HCT116 (cell line): Measurements from ENCODE around the gene PPP1R14B. TPM values are rescaled to one million over a fixed set of nuclear protein-coding genes. Genes with fewer than 3 reads are reported as not detected.

ENCODE experiments used
- ATAC-seq: fragments of 200-7000 bp; cut with Tn5 transposase; 2 replicates; pipeline ENCODE4 v1.9.1; 2020; ENCODE audit warnings: mild to moderate bottlenecking, moderate library complexity
- BruUV-seq: library from RNA; stranded (reverse); fragments of 400-500 nt; replicated peaks from 2 replicates; lab custom pipeline; 2021; lab: Mats Ljungman, UMichigan
- CTCF ChIA-PET: fragments of 300-600 bp; sonication (Branson Sonifier 250); formaldehyde crosslinking; loops from one replicate; lab custom pipeline; 2021; ENCODE audit warnings: antibody characterized with exemption; lab: Charles Lee
- POLR2A ChIA-PET: fragments of 300-600, 350-600 bp; sonication (Branson Sonifier 250); formaldehyde crosslinking; loops from one replicate; lab custom pipeline; 2021; ENCODE audit warnings: antibody characterized with exemption; lab: Charles Lee
- RAD21 ChIA-PET, 2 experiments: fragments of 300-600 bp; sonication (Branson Sonifier 250); formaldehyde crosslinking; loops; one replicate each; lab custom pipeline; 2023; ENCODE audit warnings: low total read pairs in 2 of 2; ENCODE audit not compliant: uncharacterized antibody in 2 of 2, unreplicated experiment in 2 of 2, low non-redundant PET in 1 of 2; lab: Charles Lee
- DNase-seq: peaks from one replicate; pipeline ENCODE4 v3.0.0-alpha.2; 2010; ENCODE audit warnings: low read depth, low spot score
- H2AFZ ChIP-seq: fragments of 200-600 bp; shearing (Covaris generic), sonication (generic); 2 replicates; pipeline ENCODE4 v1.6.1; 2017; ENCODE audit warnings: low read depth, mixed run types, mixed read lengths, antibody characterized with exemption, low read length; ENCODE audit not compliant: poor library complexity, severe bottlenecking
- H3K27ac ChIP-seq: 2 replicates; pipeline ENCODE4 v1.5.1; 2012; ENCODE audit warnings: low read depth, low read length
- H3K27me3 ChIP-seq: fragments of 200-600 bp; sonication (generic); 2 replicates; pipeline ENCODE4 v1.6.1; 2016; ENCODE audit warnings: mixed run types, low read length, mixed read lengths; ENCODE audit not compliant: insufficient read depth
- H3K36me3 ChIP-seq, 2 experiments: fragments of 200-500 bp in 1 of 2; fragments of 200-600 bp in 1 of 2; sonication (Bioruptor generic) in 1 of 2; sonication (generic) in 1 of 2; 2 replicates each; pipeline versions ENCODE4 v1.5.1 to v1.6.1; 2014 to 2016; ENCODE audit warnings: low read length in 2 of 2, inconsistent platforms in 1 of 2, mixed read lengths in 1 of 2, mixed run types in 1 of 2; ENCODE audit not compliant: insufficient read depth in 2 of 2, control insufficient read depth in 1 of 2
- H3K4me1 ChIP-seq, 2 experiments: fragments of 200-600 bp in 1 of 2; sonication (generic) in 1 of 2; 2 replicates each; pipeline versions ENCODE4 v1.5.1 to v1.6.1; 2012 to 2017; ENCODE audit warnings: low read length in 2 of 2, inconsistent platforms in 1 of 2, mild to moderate bottlenecking in 1 of 2, mixed read lengths in 1 of 2, mixed run types in 1 of 2, moderate library complexity in 1 of 2; ENCODE audit not compliant: insufficient read depth in 2 of 2, control insufficient read depth in 1 of 2
- H3K4me2 ChIP-seq: fragments of 200-600 bp; sonication (generic); 2 replicates; pipeline ENCODE4 v1.6.1; 2017; ENCODE audit warnings: mixed run types, low read length, mixed read lengths
- H3K4me3 ChIP-seq, 2 experiments: fragments of 200-600 bp in 1 of 2; sonication (generic) in 1 of 2; replicated peaks in 1 of 2; 2 replicates each; pipeline ENCODE4 v1.5.1; 2011 to 2016; ENCODE audit warnings: low read length in 2 of 2, control low read depth in 1 of 2, low read depth in 1 of 2, mild to moderate bottlenecking in 1 of 2, mixed read lengths in 1 of 2, mixed run types in 1 of 2
- H3K79me2 ChIP-seq: fragments of 200-600 bp; sonication (generic); 2 replicates; pipeline ENCODE4 v1.6.1; 2017; ENCODE audit warnings: mild to moderate bottlenecking, mixed run types, low read length, moderate library complexity, mixed read lengths; ENCODE audit not compliant: insufficient read depth
- H3K9ac ChIP-seq: fragments of 200-600 bp; sonication (generic); 2 replicates; pipeline ENCODE4 v1.6.1; 2016; ENCODE audit warnings: low read length, mixed read lengths
- H3K9me2 ChIP-seq: fragments of 200-600 bp; sonication (generic), shearing (Covaris generic); 2 replicates; pipeline ENCODE4 v1.6.1; 2017; ENCODE audit warnings: mixed run types, mild to moderate bottlenecking, moderate library complexity; ENCODE audit not compliant: insufficient read depth
- H3K9me3 ChIP-seq, 2 experiments: fragments of 200-500 bp in 1 of 2; fragments of 200-600 bp in 1 of 2; sonication (Bioruptor generic) in 1 of 2; sonication (generic) in 1 of 2; 2 replicates each; pipeline ENCODE4 v1.6.1; 2014 to 2017; ENCODE audit warnings: low read length in 2 of 2, mixed read lengths in 2 of 2, inconsistent platforms in 1 of 2, low read depth in 1 of 2, mild to moderate bottlenecking in 1 of 2, mixed run types in 1 of 2, moderate library complexity in 1 of 2; ENCODE audit not compliant: control insufficient read depth in 1 of 2, insufficient read depth in 1 of 2
- H4K20me1 ChIP-seq: fragments of 200-600 bp; sonication (generic), shearing (Covaris generic); 2 replicates; pipeline ENCODE4 v1.6.1; 2017; ENCODE audit warnings: mixed run types, mild to moderate bottlenecking, moderate library complexity; ENCODE audit not compliant: insufficient read depth
- CBX3 ChIP-seq: IDR thresholded peaks from 2 replicates; pipeline ENCODE4 v1.6.1; 2012; ENCODE audit warnings: low read depth
- POLR2A ChIP-seq: IDR thresholded peaks from 2 replicates; pipeline ENCODE4 v1.7.0; 2011; ENCODE audit warnings: borderline replicate concordance; ENCODE audit not compliant: insufficient read depth, insufficient read length; ENCODE audit errors: extremely low read depth
- RAD21 ChIP-seq: IDR thresholded peaks from 2 replicates; pipeline ENCODE4 v1.6.1; 2012; ENCODE audit warnings: low read depth, mild to moderate bottlenecking
- SIN3A ChIP-seq: IDR thresholded peaks from 2 replicates; pipeline ENCODE4 v1.6.1; 2012; ENCODE audit warnings: low read depth
- SRF ChIP-seq: IDR thresholded peaks from 2 replicates; pipeline ENCODE4 v1.6.1; 2012; ENCODE audit warnings: low read depth
- ZNF274 ChIP-seq: fragments of 200-500 bp; sonication (Bioruptor generic); IDR thresholded peaks from 2 replicates; pipeline ENCODE4 v1.6.1; 2014; ENCODE audit warnings: mild to moderate bottlenecking, low read depth, low read length, inconsistent platforms
- intact Hi-C: fragments of 100-400 bp; cut with micrococcal nuclease; formaldehyde crosslinking; loops from 2 replicates; pipeline ENCODE4 v1.10.0; 2022
- total RNA-seq: library from RNA; stranded (reverse); gene quantifications from one replicate; pipeline ENCODE4 v1.2.1, GENCODE V29; 2021; ENCODE audit not compliant: unreplicated experiment
- TF ChIP-seq, protein P1 (sequence below), 3 experiments: fragments of 200-600 bp in 1 of 3; sonication (generic) in 1 of 3; IDR thresholded peaks in 2 of 3; conservative IDR thresholded peaks in 1 of 3; 2 replicates each; pipeline ENCODE4 v1.5.1; 2012 to 2017; ENCODE audit warnings: low read depth in 2 of 3, low read length in 2 of 3, antibody characterized with exemption in 1 of 3, borderline replicate concordance in 1 of 3, control low read depth in 1 of 3, mild to moderate bottlenecking in 1 of 3, mixed read lengths in 1 of 3, mixed run types in 1 of 3, moderate library complexity in 1 of 3; ENCODE audit not compliant: insufficient read depth in 1 of 3
- TF ChIP-seq, protein P2 (sequence below): IDR thresholded peaks from 2 replicates; pipeline ENCODE4 v1.6.1; 2012; ENCODE audit warnings: low read depth

PPP1R14B gene
- total RNA-seq, 1 experiment from 2014 or later: 332 TPM

DNA sequence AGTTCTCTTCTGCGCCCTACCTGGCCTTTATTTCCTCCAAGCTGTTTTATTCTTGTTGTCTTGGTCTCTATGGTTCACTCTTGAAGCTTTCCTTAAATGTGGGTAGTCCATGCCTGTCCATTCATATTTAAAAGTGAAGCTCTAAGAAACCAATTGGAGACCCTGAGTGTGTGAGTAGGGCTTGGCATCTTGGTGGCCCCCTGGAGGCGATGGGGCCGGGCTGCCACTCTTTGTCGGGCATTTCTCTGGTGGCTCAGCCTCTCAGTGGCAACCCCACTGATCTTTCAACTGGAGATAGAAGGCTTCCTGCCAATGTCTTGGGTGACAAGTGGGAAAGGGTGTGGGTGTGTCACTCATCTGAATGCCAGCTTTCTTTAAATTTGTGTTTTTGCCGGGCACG is 29.9 kb downstream of the PPP1R14B start:
- Histone ChIP-seq H3K4me1 (no peaks in the 10 kb centered on the region), H2AFZ (no peak overlapping the region), H3K79me2 (no peaks in the 10 kb centered on the region), H3K4me2 (no peak overlapping the region), H3K27me3 (no peaks in the 10 kb centered on the region), H3K36me3 (0 out of 4 replicates have a peak, but pooled peaks cover 0 to 2% of the 10 kb centered on the region in 2 experiments), H3K27ac (no peak overlapping the region), H3K9me2 (no peaks in the 10 kb centered on the region), H4K20me1 (no peaks in the 10 kb centered on the region), H3K4me3 (no peak overlapping the region), H3K9me3 (no peaks in the 10 kb centered on the region), H3K9ac (no peak overlapping the region)
- CTCF ChIA-PET: interaction anchor here (0.7 to 1.7 kb wide), 2 partner anchors 12 to 15 kb away, joined by 3 to 7 read pairs; no protein-coding TSS in a partner anchor
- TF ChIP-seq, protein P1, sequence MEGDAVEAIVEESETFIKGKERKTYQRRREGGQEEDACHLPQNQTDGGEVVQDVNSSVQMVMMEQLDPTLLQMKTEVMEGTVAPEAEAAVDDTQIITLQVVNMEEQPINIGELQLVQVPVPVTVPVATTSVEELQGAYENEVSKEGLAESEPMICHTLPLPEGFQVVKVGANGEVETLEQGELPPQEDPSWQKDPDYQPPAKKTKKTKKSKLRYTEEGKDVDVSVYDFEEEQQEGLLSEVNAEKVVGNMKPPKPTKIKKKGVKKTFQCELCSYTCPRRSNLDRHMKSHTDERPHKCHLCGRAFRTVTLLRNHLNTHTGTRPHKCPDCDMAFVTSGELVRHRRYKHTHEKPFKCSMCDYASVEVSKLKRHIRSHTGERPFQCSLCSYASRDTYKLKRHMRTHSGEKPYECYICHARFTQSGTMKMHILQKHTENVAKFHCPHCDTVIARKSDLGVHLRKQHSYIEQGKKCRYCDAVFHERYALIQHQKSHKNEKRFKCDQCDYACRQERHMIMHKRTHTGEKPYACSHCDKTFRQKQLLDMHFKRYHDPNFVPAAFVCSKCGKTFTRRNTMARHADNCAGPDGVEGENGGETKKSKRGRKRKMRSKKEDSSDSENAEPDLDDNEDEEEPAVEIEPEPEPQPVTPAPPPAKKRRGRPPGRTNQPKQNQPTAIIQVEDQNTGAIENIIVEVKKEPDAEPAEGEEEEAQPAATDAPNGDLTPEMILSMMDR (IDR thresholded peaks at IDR 0.05 in 2 of 3, conservative IDR thresholded peaks at IDR 0.05 in 1 of 3; ENCODE audit: borderline replicate concordance in 1 of 3, insufficient read depth in 1 of 3, low read depth in 2 of 3, low read length in 2 of 3): peak in 1 of 3 experiments; percentile 16; a peak in 1 of 6 replicates
- no peak for TF ChIP-seq SRF
- ATAC-seq (peak; percentile 51; the same call in 1 of the 2 replicates), DNase-seq (no peak)
- RAD21 ChIA-PET: interaction anchor here in 1 of 2 experiments (0.7 kb wide), 1 partner anchor 87 kb away, joined by 3 read pairs; no protein-coding TSS in a partner anchor
- no TSS peak for BruUV-seq
- POLR2A ChIA-PET: no interaction called here
- intact Hi-C loops: no loop called here

DNA sequence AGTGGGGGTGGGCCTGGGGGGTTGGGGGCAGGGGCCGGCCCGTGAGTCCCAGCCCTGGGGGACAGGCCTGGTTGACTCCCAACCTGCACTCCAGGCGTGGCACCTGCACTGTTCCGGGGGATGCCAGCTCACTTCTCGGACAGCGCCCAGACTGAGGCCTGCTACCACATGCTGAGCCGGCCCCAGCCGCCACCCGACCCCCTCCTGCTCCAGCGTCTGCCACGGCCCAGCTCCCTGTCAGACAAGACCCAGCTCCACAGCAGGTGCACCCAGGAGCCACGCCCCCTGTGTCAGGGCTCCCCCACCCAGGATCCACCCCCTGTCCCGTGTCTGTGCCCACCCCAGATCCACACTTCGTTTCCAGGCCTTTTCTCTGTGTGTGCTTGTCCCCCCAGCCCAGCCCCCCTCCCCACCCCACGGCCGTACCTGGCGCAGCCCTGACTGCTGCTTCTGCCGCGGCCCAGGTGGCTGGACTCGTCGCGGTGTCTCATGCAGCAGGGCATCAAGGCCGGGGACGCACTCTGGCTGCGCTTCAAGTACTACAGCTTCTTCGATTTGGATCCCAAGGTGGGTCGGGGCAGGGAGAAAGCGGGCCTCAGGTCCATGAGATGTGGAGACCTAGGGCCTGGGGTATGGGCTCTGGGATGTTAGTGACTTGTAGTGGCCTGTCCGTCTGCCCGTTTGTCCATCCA is 35.4 kb downstream of the PPP1R14B start:
- Histone ChIP-seq H3K27ac (no peak overlapping the region), H3K27me3 (no peaks in the 10 kb centered on the region), H3K9me3 (no peaks in the 10 kb centered on the region), H3K9ac (no peak overlapping the region), H3K4me2 (no peak overlapping the region), H3K4me3 (no peak overlapping the region), H2AFZ (no peak overlapping the region), H4K20me1 (no peaks in the 10 kb centered on the region), H3K36me3 (peaks cover 6 to 7% of the 10 kb centered on the region in 2 experiments; a peak in 3 of 4 replicates), H3K4me1 (no peaks in the 10 kb centered on the region), H3K9me2 (no peaks in the 10 kb centered on the region), H3K79me2 (no peaks in the 10 kb centered on the region)
- no peak for DNase-seq
- ChIA-PET RAD21 (no interaction called here), POLR2A (no interaction called here), CTCF (no interaction called here)
- no peak for ATAC-seq
- intact Hi-C loops: no loop called here
- TF ChIP-seq CBX3: no peak
- TF ChIP-seq, protein P2, sequence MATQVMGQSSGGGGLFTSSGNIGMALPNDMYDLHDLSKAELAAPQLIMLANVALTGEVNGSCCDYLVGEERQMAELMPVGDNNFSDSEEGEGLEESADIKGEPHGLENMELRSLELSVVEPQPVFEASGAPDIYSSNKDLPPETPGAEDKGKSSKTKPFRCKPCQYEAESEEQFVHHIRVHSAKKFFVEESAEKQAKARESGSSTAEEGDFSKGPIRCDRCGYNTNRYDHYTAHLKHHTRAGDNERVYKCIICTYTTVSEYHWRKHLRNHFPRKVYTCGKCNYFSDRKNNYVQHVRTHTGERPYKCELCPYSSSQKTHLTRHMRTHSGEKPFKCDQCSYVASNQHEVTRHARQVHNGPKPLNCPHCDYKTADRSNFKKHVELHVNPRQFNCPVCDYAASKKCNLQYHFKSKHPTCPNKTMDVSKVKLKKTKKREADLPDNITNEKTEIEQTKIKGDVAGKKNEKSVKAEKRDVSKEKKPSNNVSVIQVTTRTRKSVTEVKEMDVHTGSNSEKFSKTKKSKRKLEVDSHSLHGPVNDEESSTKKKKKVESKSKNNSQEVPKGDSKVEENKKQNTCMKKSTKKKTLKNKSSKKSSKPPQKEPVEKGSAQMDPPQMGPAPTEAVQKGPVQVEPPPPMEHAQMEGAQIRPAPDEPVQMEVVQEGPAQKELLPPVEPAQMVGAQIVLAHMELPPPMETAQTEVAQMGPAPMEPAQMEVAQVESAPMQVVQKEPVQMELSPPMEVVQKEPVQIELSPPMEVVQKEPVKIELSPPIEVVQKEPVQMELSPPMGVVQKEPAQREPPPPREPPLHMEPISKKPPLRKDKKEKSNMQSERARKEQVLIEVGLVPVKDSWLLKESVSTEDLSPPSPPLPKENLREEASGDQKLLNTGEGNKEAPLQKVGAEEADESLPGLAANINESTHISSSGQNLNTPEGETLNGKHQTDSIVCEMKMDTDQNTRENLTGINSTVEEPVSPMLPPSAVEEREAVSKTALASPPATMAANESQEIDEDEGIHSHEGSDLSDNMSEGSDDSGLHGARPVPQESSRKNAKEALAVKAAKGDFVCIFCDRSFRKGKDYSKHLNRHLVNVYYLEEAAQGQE: no peak
- no peak for TF ChIP-seq POLR2A
- TF ChIP-seq RAD21: no peak
- TF ChIP-seq SIN3A: no peak
- no peak for TF ChIP-seq ZNF274
- no TSS peak for BruUV-seq
